Nephron (organoid): ENCODE data around the gene ZNF516.

Experiments
- H3K27ac Mint-ChIP-seq, 3 experiments: 2 replicates each; pipeline ENCODE4 v1.8.0; 2020; ENCODE audit warnings: mixed read lengths in 3 of 3, mild to moderate bottlenecking in 2 of 3, moderate library complexity in 1 of 3
- H3K27me3 Mint-ChIP-seq: 2 replicates; pipeline ENCODE4 v1.8.0; 2021; ENCODE audit warnings: low read depth, mild to moderate bottlenecking, moderate library complexity, mixed read lengths
- H3K36me3 Mint-ChIP-seq: 2 replicates; pipeline ENCODE4 v1.8.0; 2020; ENCODE audit warnings: low read depth, mixed read lengths
- H3K4me1 Mint-ChIP-seq: 2 replicates; pipeline ENCODE4 v1.8.0; 2020; ENCODE audit warnings: mixed read lengths
- H3K4me3 Mint-ChIP-seq, 3 experiments: 2 replicates each; pipeline ENCODE4 v1.8.0; 2020; ENCODE audit warnings: mild to moderate bottlenecking in 3 of 3, mixed read lengths in 3 of 3, moderate library complexity in 2 of 3
- H3K9me3 Mint-ChIP-seq: 2 replicates; pipeline ENCODE4 v1.8.0; 2020; ENCODE audit warnings: mixed read lengths
- CTCF ChIP-seq, 3 experiments: fragments of 200-600 bp; sonication (generic); IDR thresholded peaks; one replicate each; pipeline ENCODE4 v1.5.0; 2021; ENCODE audit warnings: antibody characterized with exemption in 3 of 3; ENCODE audit not compliant: unreplicated experiment in 3 of 3

The ZNF516 gene

GRCh38 chr18:76435316-76435989 is 59.6 kb downstream of the ZNF516 start:
- no peak overlapping the region for H3K4me3 Mint-ChIP-seq
- peaks cover 88% of the 10 kb centered on the region for H3K36me3 Mint-ChIP-seq
- TF ChIP-seq CTCF (IDR thresholded peaks at IDR 0.05; ENCODE audit: unreplicated experiment in 3 of 3): no peak
- H3K4me1 Mint-ChIP-seq: peaks cover 34% of the 10 kb centered on the region
- H3K27me3 Mint-ChIP-seq: no peaks in the 10 kb centered on the region
- no peaks in the 10 kb centered on the region for H3K9me3 Mint-ChIP-seq
- no peak overlapping the region for H3K27ac Mint-ChIP-seq

- H3K4me3 Mint-ChIP-seq: no peak overlapping the region
- TF ChIP-seq CTCF (IDR thresholded peaks at IDR 0.05; ENCODE audit: unreplicated experiment in 3 of 3): no peak
- peaks cover 35% of the 10 kb centered on the region for H3K4me1 Mint-ChIP-seq
- H3K27me3 Mint-ChIP-seq: no peaks in the 10 kb centered on the region
- no peaks in the 10 kb centered on the region for H3K9me3 Mint-ChIP-seq
- peaks cover 85% of the 10 kb centered on the region for H3K36me3 Mint-ChIP-seq
- H3K27ac Mint-ChIP-seq: no peak overlapping the region
These were observed 60.6 kb downstream of the ZNF516 start for GRCh38 chr18:76434452-76434851.

GRCh38 chr18:76433788-76434187 is 61.3 kb downstream of the ZNF516 start:
- no peak overlapping the region for H3K4me3 Mint-ChIP-seq
- TF ChIP-seq CTCF (IDR thresholded peaks at IDR 0.05; ENCODE audit: unreplicated experiment in 3 of 3): no peak
- peaks cover 81% of the 10 kb centered on the region for H3K36me3 Mint-ChIP-seq

GRCh38 chr18:76432970-76433767 is 61.9 kb downstream of the ZNF516 start:
- Mint-ChIP-seq H3K4me3 (no peak overlapping the region), H3K36me3 (peaks cover 75% of the 10 kb centered on the region), H3K27me3 (no peaks in the 10 kb centered on the region), H3K9me3 (no peaks in the 10 kb centered on the region), H3K27ac (no peak overlapping the region), H3K4me1 (peaks cover 28% of the 10 kb centered on the region)
- TF ChIP-seq CTCF (IDR thresholded peaks at IDR 0.05; ENCODE audit: unreplicated experiment in 3 of 3): no peak

More at GRCh38 chr18:76433788-76434187, 61.3 kb downstream of the ZNF516 start:
- no peaks in the 10 kb centered on the region for H3K27me3 Mint-ChIP-seq
- H3K27ac Mint-ChIP-seq: no peak overlapping the region
- H3K9me3 Mint-ChIP-seq: no peaks in the 10 kb centered on the region
- H3K4me1 Mint-ChIP-seq: peaks cover 28% of the 10 kb centered on the region

GRCh38 chr18:76432274-76432755 is 62.7 kb downstream of the ZNF516 start:
- Mint-ChIP-seq H3K27me3 (no peaks in the 10 kb centered on the region), H3K4me3 (no peak overlapping the region), H3K9me3 (no peaks in the 10 kb centered on the region), H3K27ac (no peak overlapping the region), H3K4me1 (peaks cover 24% of the 10 kb centered on the region), H3K36me3 (peaks cover 72% of the 10 kb centered on the region)
- no peak for TF ChIP-seq CTCF (IDR thresholded peaks at IDR 0.05; ENCODE audit: unreplicated experiment in 3 of 3)
